H1 (cell line): ENCODE data around the gene COPS9. TPM values are rescaled to one million over a fixed set of nuclear protein-coding genes. Genes with fewer than 3 reads are reported as not detected.

Source experiments
- CTCF ChIA-PET: fragments of 300-600 bp; sonication (Branson Sonifier 250); formaldehyde crosslinking; loops from one replicate; lab custom pipeline; 2021; ENCODE audit not compliant: partially characterized antibody; lab: Charles Lee
- POLR2A ChIA-PET: fragments of 300-600 bp; sonication (Branson Sonifier 250); formaldehyde crosslinking; loops from one replicate; lab custom pipeline; 2021; ENCODE audit warnings: inconsistent platforms; ENCODE audit not compliant: partially characterized antibody; lab: Charles Lee
- DNase-seq, 2 experiments: peaks; one replicate each; pipeline versions ENCODE4 v3.0.0 to v3.0.0-alpha.2; 2010 to 2022; ENCODE audit warnings: low spot score in 2 of 2, low read depth in 1 of 2, mixed read lengths in 1 of 2
- FAIRE-seq: peaks from 2 replicates; lab custom pipeline; 2011; peaks lifted over from hg19 to GRCh38; lab: Jason Lieb, UNC
- H2AFZ ChIP-seq: 2 replicates; pipeline ENCODE4 v1.8.1; 2012; ENCODE audit warnings: low read length, inconsistent platforms
- H2AK5ac ChIP-seq: 2 replicates; pipeline ENCODE4 v1.6.1; 2013; ENCODE audit warnings: low read depth, low read length
- H2BK120ac ChIP-seq: replicated peaks from 2 replicates; pipeline ENCODE3; 2013; ENCODE audit warnings: low read depth, low read length, inconsistent platforms
- H2BK12ac ChIP-seq: 2 replicates; pipeline ENCODE4 v1.6.1; 2013; ENCODE audit warnings: low read depth, low read length
- H2BK15ac ChIP-seq: 2 replicates; pipeline ENCODE4 v1.6.1; 2013; ENCODE audit warnings: low read length
- H2BK20ac ChIP-seq: 2 replicates; pipeline ENCODE4 v1.6.1; 2013; ENCODE audit warnings: low read length
- H2BK5ac ChIP-seq: 2 replicates; pipeline ENCODE4 v1.6.1; 2013; ENCODE audit warnings: low read depth, low read length
- H3K14ac ChIP-seq: 2 replicates; pipeline ENCODE4 v1.6.1; 2013; ENCODE audit warnings: inconsistent platforms; ENCODE audit not compliant: insufficient read length
- H3K18ac ChIP-seq: 2 replicates; pipeline ENCODE4 v1.6.1; 2013; ENCODE audit warnings: low read length; ENCODE audit errors: extremely low read depth
- H3K23ac ChIP-seq: 2 replicates; pipeline ENCODE4 v1.6.1; 2013; ENCODE audit warnings: inconsistent platforms; ENCODE audit not compliant: insufficient read length
- H3K23me2 ChIP-seq: 2 replicates; pipeline ENCODE4 v1.6.1; 2013; ENCODE audit warnings: low read depth, low read length
- H3K27ac ChIP-seq: 2 replicates; pipeline ENCODE4 v1.6.1; 2011; ENCODE audit warnings: low read depth, low read length, inconsistent platforms
- H3K27me3 ChIP-seq, 4 experiments: replicated peaks in 1 of 4; 1 replicate in 1 of 4; 2 replicates in 3 of 4; pipeline versions ENCODE4 v1.6.1 to v1.8.1; 2011 to 2013; ENCODE audit warnings: low read length in 3 of 4, mild to moderate bottlenecking in 3 of 4, inconsistent platforms in 2 of 4, mixed read lengths in 2 of 4, moderate library complexity in 1 of 4; ENCODE audit not compliant: control insufficient read depth in 3 of 4, insufficient read depth in 3 of 4; ENCODE audit errors: extremely low read depth in 1 of 4
- H3K36me3 ChIP-seq, 4 experiments: 2 replicates each; pipeline versions ENCODE4 v1.6.1 to v1.8.1; 2011 to 2013; ENCODE audit warnings: mild to moderate bottlenecking in 4 of 4, low read length in 3 of 4, moderate library complexity in 2 of 4, control low read depth in 1 of 4, inconsistent platforms in 1 of 4; ENCODE audit not compliant: insufficient read depth in 4 of 4, control insufficient read depth in 2 of 4
- H3K4ac ChIP-seq: replicated peaks from 2 replicates; pipeline ENCODE3; 2013; ENCODE audit warnings: low read length, low read depth, mixed read lengths, inconsistent platforms; ENCODE audit not compliant: insufficient read length
- H3K4me1 ChIP-seq, 4 experiments: replicated peaks in 1 of 4; 1 replicate in 1 of 4; 2 replicates in 3 of 4; pipeline versions ENCODE4 v1.6.1 to v1.8.1; 2011 to 2013; ENCODE audit warnings: low read length in 3 of 4, inconsistent platforms in 2 of 4, mixed read lengths in 1 of 4; ENCODE audit not compliant: insufficient read depth in 4 of 4, control insufficient read depth in 3 of 4
- H3K4me2 ChIP-seq, 2 experiments: 2 replicates each; pipeline versions ENCODE4 v1.6.1 to v1.8.1; 2011 to 2013; ENCODE audit warnings: low read depth in 2 of 2, low read length in 2 of 2, control low read depth in 1 of 2, inconsistent platforms in 1 of 2, mild to moderate bottlenecking in 1 of 2; ENCODE audit not compliant: insufficient read depth in 1 of 2
- H3K4me3 ChIP-seq, 4 experiments: fragments of 200-600, 300-600 bp in 1 of 4; sonication (generic), shearing (Covaris generic), sonication (Bioruptor Twin) in 1 of 4; 2 replicates each; pipeline versions ENCODE4 v1.5.1 to v1.8.1; 2011 to 2016; ENCODE audit warnings: low read length in 4 of 4, low read depth in 3 of 4, control low read depth in 2 of 4, inconsistent platforms in 2 of 4, mild to moderate bottlenecking in 2 of 4, mixed read lengths in 1 of 4, moderate library complexity in 1 of 4; ENCODE audit not compliant: insufficient read depth in 2 of 4; ENCODE audit errors: extremely low read depth in 1 of 4
- H3K56ac ChIP-seq: replicated peaks from 2 replicates; pipeline ENCODE3; 2013; ENCODE audit warnings: low read depth, mild to moderate bottlenecking, mixed read lengths, low read length, inconsistent platforms; ENCODE audit not compliant: insufficient read length
- H3K79me1 ChIP-seq: 2 replicates; pipeline ENCODE4 v1.6.1; 2013; ENCODE audit warnings: low read depth, low read length, control low read depth
- H3K79me2 ChIP-seq, 2 experiments: 2 replicates each; pipeline versions ENCODE4 v1.6.1 to v1.8.1; 2012 to 2013; ENCODE audit warnings: low read length in 2 of 2, mild to moderate bottlenecking in 2 of 2, inconsistent platforms in 1 of 2; ENCODE audit not compliant: insufficient read depth in 2 of 2, control insufficient read depth in 1 of 2
- H3K9ac ChIP-seq, 4 experiments: replicated peaks in 1 of 4; 1 replicate in 1 of 4; 2 replicates in 3 of 4; pipeline versions ENCODE4 v1.6.1 to v1.8.1; 2011 to 2013; ENCODE audit warnings: low read depth in 3 of 4, low read length in 3 of 4, control low read depth in 2 of 4, mild to moderate bottlenecking in 2 of 4, moderate library complexity in 2 of 4, inconsistent platforms in 1 of 4; ENCODE audit errors: extremely low read depth in 1 of 4
- H3K9me3 ChIP-seq, 2 experiments: 2 replicates each; pipeline versions ENCODE4 v1.6.1 to v1.8.1; 2012 to 2013; ENCODE audit warnings: mild to moderate bottlenecking in 2 of 2, moderate library complexity in 2 of 2, control low read depth in 1 of 2, inconsistent platforms in 1 of 2, low read depth in 1 of 2, low read length in 1 of 2, mixed read lengths in 1 of 2; ENCODE audit not compliant: insufficient read depth in 2 of 2
- H4K20me1 ChIP-seq, 2 experiments: replicated peaks in 1 of 2; 2 replicates each; pipeline versions ENCODE3 to v1.8.1; 2011 to 2013; ENCODE audit warnings: inconsistent platforms in 2 of 2, low read length in 2 of 2, mild to moderate bottlenecking in 1 of 2; ENCODE audit not compliant: insufficient read depth in 2 of 2, control insufficient read depth in 1 of 2
- H4K5ac ChIP-seq: 2 replicates; pipeline ENCODE4 v1.6.1; 2013; ENCODE audit warnings: low read length, low read depth, mixed read lengths, inconsistent platforms; ENCODE audit not compliant: insufficient read length
- H4K8ac ChIP-seq: 2 replicates; pipeline ENCODE4 v1.8.0; 2013; ENCODE audit warnings: mild to moderate bottlenecking, moderate library complexity, low read length, inconsistent platforms; ENCODE audit not compliant: insufficient read depth; ENCODE audit errors: extremely low read depth
- H4K91ac ChIP-seq: replicated peaks from 2 replicates; pipeline ENCODE3; 2013; ENCODE audit warnings: low read length, mixed read lengths, inconsistent platforms; ENCODE audit not compliant: insufficient read length
- CBX5 ChIP-seq: fragments of 300-800, 300-1000 bp; sonication (generic); IDR thresholded peaks from 2 replicates; pipeline ENCODE4 v1.7.1; 2016; ENCODE audit warnings: antibody characterized with exemption, low read length, low read depth
- EP300 ChIP-seq, 2 experiments: IDR thresholded peaks; 1 replicate in 1 of 2; 2 replicates in 1 of 2; pipeline ENCODE4 v1.6.1; 2011 to 2012; ENCODE audit warnings: low read depth in 2 of 2, low read length in 2 of 2, mild to moderate bottlenecking in 2 of 2, borderline replicate concordance in 1 of 2, inconsistent platforms in 1 of 2, moderate library complexity in 1 of 2
- JUND ChIP-seq: IDR thresholded peaks from 2 replicates; pipeline ENCODE4 v1.6.1; 2011; ENCODE audit warnings: mild to moderate bottlenecking, improper control_type of control experiment, low read length
- KDM5A ChIP-seq: fragments of 200-600 bp; IDR thresholded peaks from 2 replicates; pipeline ENCODE4 v1.7.1; 2012; ENCODE audit warnings: mild to moderate bottlenecking, low read length, inconsistent platforms, mixed read lengths
- NRF1 ChIP-seq: IDR thresholded peaks from 2 replicates; pipeline ENCODE4 v1.6.1; 2011; ENCODE audit warnings: mild to moderate bottlenecking, low read depth, low read length, improper control_type of control experiment
- POLR2AphosphoS5 ChIP-seq: IDR thresholded peaks from 2 replicates; pipeline ENCODE4 v1.6.1; 2011; ENCODE audit warnings: low read depth, low read length
- SIN3A ChIP-seq, 2 experiments: IDR thresholded peaks in 1 of 2; conservative IDR thresholded peaks in 1 of 2; 2 replicates each; pipeline ENCODE4 v1.6.1; 2011 to 2012; ENCODE audit warnings: low read length in 2 of 2, improper control_type of control experiment in 1 of 2, low read depth in 1 of 2, mild to moderate bottlenecking in 1 of 2
- SP2 ChIP-seq: IDR thresholded peaks from 2 replicates; pipeline ENCODE4 v1.6.1; 2012; ENCODE audit warnings: mild to moderate bottlenecking, low read length, inconsistent platforms
- WGBS, 2 experiments: shearing (Covaris generic) in 1 of 2; methylation state at CpG; one replicate each; pipeline versions ENCODE4 v1.1.6 to v1.1.7; 2013 to 2015; ENCODE audit warnings: low lambda C conversion rate in 2 of 2, mixed read lengths in 2 of 2, inconsistent platforms in 1 of 2, low coverage in 1 of 2, missing lambda C conversion rate in 1 of 2; ENCODE audit not compliant: insufficient replicate concordance in 2 of 2, insufficient coverage in 1 of 2, insufficient read length in 1 of 2; ENCODE audit errors: extremely low coverage in 1 of 2, missing lambda C conversion rate in 1 of 2; 5-methylcytosine and 5-hydroxymethylcytosine counted together
- polyA plus RNA-seq, 7 experiments: library from polyadenylated mRNA; depleted of rRNA in 3 of 7; stranded (reverse) in 5 of 7; unstranded in 2 of 7; fragments of >200 nt in 5 of 7; fragments of 200-250 nt in 2 of 7; gene quantifications; 1 replicate in 5 of 7; 2 replicates in 1 of 7; 4 replicates in 1 of 7; pipeline versions ENCODE4 v1.2.1 to v1.2.3, GENCODE V29; 2011 to 2013; ENCODE audit warnings: missing spikeins in 2 of 7, mixed read lengths in 2 of 7
- total RNA-seq: library from RNA; stranded (reverse); fragmentation: NEBNext Ultra II Directional; extraction: Animal tissue kit (Norgen Biotek cat#: 25700); gene quantifications from 2 replicates; pipeline ENCODE4 v1.2.1, GENCODE V29; 2021
- TF ChIP-seq, protein P1 (sequence below): IDR thresholded peaks from 2 replicates; pipeline ENCODE4 v1.6.1; 2011; ENCODE audit warnings: low read depth, mild to moderate bottlenecking, low read length; ENCODE audit not compliant: insufficient read depth
- TF ChIP-seq, protein P2 (sequence below): IDR thresholded peaks from 2 replicates; pipeline ENCODE4 v1.6.1; 2011; ENCODE audit warnings: low read length, improper control_type of control experiment

Gene COPS9
- total and polyA plus RNA-seq, 2 of the 8 experiments (the other 6 are each of a cell fraction or from before 2014, with no cell fraction given), result 154 to 234 TPM

DNA sequence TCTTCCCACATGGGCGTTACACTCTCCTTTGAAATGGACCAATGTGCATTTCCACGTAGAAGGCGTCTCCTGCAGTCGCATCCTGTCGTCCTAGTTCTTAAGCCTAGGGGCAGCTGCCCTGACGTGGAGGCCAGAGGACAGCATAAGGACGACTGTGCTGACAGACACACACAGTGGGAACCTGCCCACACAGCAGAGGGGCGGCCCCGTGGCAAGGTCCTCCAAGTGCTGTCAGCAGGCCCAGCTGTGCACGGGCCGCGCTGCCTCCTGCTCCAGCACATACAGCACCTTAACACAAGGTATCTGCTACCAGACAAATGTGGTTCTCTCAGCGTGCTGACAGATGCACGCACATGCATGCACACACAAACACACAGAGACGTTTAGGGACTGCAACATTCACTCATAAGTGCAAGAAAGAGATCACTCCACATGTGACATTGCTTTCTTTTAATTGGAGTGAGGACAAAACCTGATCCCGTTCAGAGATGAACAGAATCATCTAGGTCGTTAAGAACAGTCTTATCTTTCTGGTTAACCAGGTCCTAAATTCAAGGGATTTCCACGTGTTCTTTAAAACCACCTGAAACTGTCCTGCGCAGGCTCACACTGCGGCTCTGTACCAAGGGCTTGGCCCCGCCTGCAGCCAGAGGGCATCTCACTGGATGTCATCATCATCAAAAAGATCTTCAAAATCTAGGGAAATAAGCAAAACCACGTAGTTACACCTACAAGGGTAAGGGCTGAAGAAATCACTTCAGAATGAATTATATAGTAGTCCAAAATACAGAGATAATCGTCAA lies 5.5 kb downstream of the COPS9 start:
- Histone ChIP-seq H3K23me2 (peaks cover 7% of the 10 kb centered on the region; the same call in 1 of the 2 replicates), H2AK5ac (no peak overlapping the region), H3K4me2 (no peak overlapping the region), H3K4me1 (peaks cover 0 to 9% (median 6%) of the 10 kb centered on the region in 4 experiments; a peak in 6 of 7 replicates), H2BK20ac (no peak overlapping the region), H2BK12ac (no peak overlapping the region), H4K5ac (no peak overlapping the region), H2BK5ac (no peak overlapping the region), H3K9ac (no peak overlapping the region), H4K8ac (no peak overlapping the region), H3K79me2 (peaks cover 9 to 19% of the 10 kb centered on the region in 2 experiments), H3K79me1 (peaks cover 10% of the 10 kb centered on the region), H2AFZ (no peak overlapping the region), H4K20me1 (peaks cover 19 to 20% of the 10 kb centered on the region in 2 experiments), H2BK120ac (no peak overlapping the region), H3K14ac (no peak overlapping the region), H3K4ac (no peak overlapping the region), H2BK15ac (no peak overlapping the region), H3K27me3 (no peaks in the 10 kb centered on the region), H3K4me3 (no peak overlapping the region), H3K23ac (no peak overlapping the region), H4K91ac (no peak overlapping the region), H3K18ac (no peak overlapping the region), H3K27ac (no peak overlapping the region), H3K9me3 (no peaks in the 10 kb centered on the region), H3K36me3 (peaks cover 22 to 65% (median 58%) of the 10 kb centered on the region in 4 experiments), H3K56ac (no peak overlapping the region)
- no peak for FAIRE-seq
- ChIA-PET POLR2A (interaction anchor here (0.6 kb wide), 1 partner anchor 1773 kb away, joined by 3 read pairs; no protein-coding TSS in a partner anchor), CTCF (interaction anchor here (0.9 to 1.3 kb wide), 2 partner anchors 32 to 69 kb away, joined by 3 to 4 read pairs; no protein-coding TSS in a partner anchor)
- 92% methylated on average over 23 of the region's 23 CpGs; no CpG with 5 or more reads in 1 of the 2 experiments for WGBS, 2 experiments
- DNase-seq, result no peak
- TF ChIP-seq, protein P1, sequence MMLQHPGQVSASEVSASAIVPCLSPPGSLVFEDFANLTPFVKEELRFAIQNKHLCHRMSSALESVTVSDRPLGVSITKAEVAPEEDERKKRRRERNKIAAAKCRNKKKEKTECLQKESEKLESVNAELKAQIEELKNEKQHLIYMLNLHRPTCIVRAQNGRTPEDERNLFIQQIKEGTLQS, result no peak
- TF ChIP-seq, protein P2, sequence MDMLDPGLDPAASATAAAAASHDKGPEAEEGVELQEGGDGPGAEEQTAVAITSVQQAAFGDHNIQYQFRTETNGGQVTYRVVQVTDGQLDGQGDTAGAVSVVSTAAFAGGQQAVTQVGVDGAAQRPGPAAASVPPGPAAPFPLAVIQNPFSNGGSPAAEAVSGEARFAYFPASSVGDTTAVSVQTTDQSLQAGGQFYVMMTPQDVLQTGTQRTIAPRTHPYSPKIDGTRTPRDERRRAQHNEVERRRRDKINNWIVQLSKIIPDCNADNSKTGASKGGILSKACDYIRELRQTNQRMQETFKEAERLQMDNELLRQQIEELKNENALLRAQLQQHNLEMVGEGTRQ, result no peak
- TF ChIP-seq JUND (no peak), POLR2AphosphoS5 (no peak; the same call in 1 of the 2 replicates), KDM5A (no peak), SIN3A (conservative IDR thresholded peaks at IDR 0.05 in 1 of 2, IDR thresholded peaks at IDR 0.05 in 1 of 2; ENCODE audit: low read depth in 1 of 2, low read length in 2 of 2) (no peak), EP300 (IDR thresholded peaks at IDR 0.05; ENCODE audit: borderline replicate concordance in 1 of 2, low read depth in 2 of 2, low read length in 2 of 2) (no peak), SP2 (no peak), CBX5 (no peak), NRF1 (no peak)
